ENCODE results near the gene BLOC1S6. TPM values are rescaled to one million over a fixed set of nuclear protein-coding genes. Genes with fewer than 3 reads are reported as not detected.

BLOC1S6 gene
- total RNA-seq, 1 donor from 2014 or later: 132 TPM

- DNase-seq: no peak
Observed at GRCh38 chr15:45588219-45588875, 1.2 kb downstream of the BLOC1S6 start.

- DNase-seq: no peak
Observed at GRCh38 chr15:45589256-45589655, 2.1 kb downstream of the BLOC1S6 start.

- DNase-seq: no peak
Observed at GRCh38 chr15:45594319-45594718, 7.1 kb downstream of the BLOC1S6 start.

GRCh38 chr15:45594835-45595530 lies 7.8 kb downstream of the BLOC1S6 start:
- no peak for DNase-seq

- DNase-seq: no peak
Observed at GRCh38 chr15:45603881-45604280, 16.7 kb downstream of the BLOC1S6 start.

- no peak for DNase-seq
Observed at GRCh38 chr15:45604326-45604725, 17.1 kb downstream of the BLOC1S6 start.

GRCh38 chr15:45606413-45606812 lies 19.2 kb downstream of the BLOC1S6 start:
- DNase-seq: no peak

GRCh38 chr15:45606841-45607240 lies 19.7 kb downstream of the BLOC1S6 start:
- no peak for DNase-seq

- DNase-seq: no peak
Observed at GRCh38 chr15:45611305-45611704, 24.1 kb downstream of the BLOC1S6 start.

GRCh38 chr15:45612790-45613415 lies 25.7 kb downstream of the BLOC1S6 start:
- no peak for DNase-seq

- DNase-seq: no peak
Observed at GRCh38 chr15:45616901-45617323, 29.7 kb downstream of the BLOC1S6 start.

- no peak for DNase-seq
Observed at GRCh38 chr15:45618813-45619212, 31.6 kb downstream of the BLOC1S6 start.

GRCh38 chr15:45628136-45628535 lies 41.0 kb downstream of the BLOC1S6 start:
- no peak for DNase-seq

GRCh38 chr15:45630917-45631691 lies 43.9 kb downstream of the BLOC1S6 start:
- no peak for DNase-seq

- DNase-seq: no peak
Observed at GRCh38 chr15:45631776-45632175, 44.6 kb downstream of the BLOC1S6 start.

- no peak for DNase-seq
Observed at GRCh38 chr15:45634432-45635190, 47.4 kb downstream of the BLOC1S6 start, which contains the start of gene SQOR. Gene SQOR (plus strand): TSS chr15:45635029. CDS start chr15:45658924, 23,895 bp downstream.

GRCh38 chr15:45635191-45635638 lies 48.0 kb downstream of the BLOC1S6 start:
- DNase-seq: no peak

GRCh38 chr15:45635763-45636292 lies 48.6 kb downstream of the BLOC1S6 start:
- no peak for DNase-seq

GRCh38 chr15:45637141-45637540 lies 50.0 kb downstream of the BLOC1S6 start:
- DNase-seq: no peak

GRCh38 chr15:45637552-45638033 lies 50.4 kb downstream of the BLOC1S6 start:
- DNase-seq: no peak

- no peak for DNase-seq
Observed at GRCh38 chr15:45640616-45641015, 53.4 kb downstream of the BLOC1S6 start.

Data from occipital lobe (tissue), 2 donors.